NCI-H510A treated with DMSO at 0.1 percent for 48 hours (cell line): ENCODE data around the gene HPS5.

ENCODE experiments used
- DNase-seq: peaks from one replicate; lab custom pipeline; 2025; lab: John Stamatoyannopoulos, UW

Gene HPS5

GRCh38 chr11:18320617-18321016 lies 1.3 kb downstream of the HPS5 start:
- no peak for DNase-seq

GRCh38 chr11:18319914-18320313 lies 2.0 kb downstream of the HPS5 start:
- DNase-seq, result no peak

GRCh38 chr11:18317551-18317950 lies 4.4 kb downstream of the HPS5 start:
- no peak for DNase-seq

GRCh38 chr11:18315893-18316292 lies 6.0 kb downstream of the HPS5 start:
- DNase-seq, result no peak

GRCh38 chr11:18314784-18315523 lies 7.0 kb downstream of the HPS5 start:
- no peak for DNase-seq

- no peak for DNase-seq
These were observed 7.8 kb downstream of the HPS5 start for GRCh38 chr11:18313965-18314763.

- no peak for DNase-seq
These were observed 9.1 kb downstream of the HPS5 start for GRCh38 chr11:18312663-18313420.

- DNase-seq, result no peak
These were observed 9.9 kb downstream of the HPS5 start for GRCh38 chr11:18312012-18312411.

GRCh38 chr11:18310800-18311340 lies 11.1 kb downstream of the HPS5 start:
- DNase-seq, result no peak

GRCh38 chr11:18309691-18310090 lies 12.2 kb downstream of the HPS5 start:
- no peak for DNase-seq

- no peak for DNase-seq
These were observed 13.7 kb downstream of the HPS5 start for GRCh38 chr11:18308242-18308641.

- no peak for DNase-seq
These were observed 14.3 kb downstream of the HPS5 start for GRCh38 chr11:18307461-18308139.

- DNase-seq, result no peak
These were observed 17.2 kb downstream of the HPS5 start for GRCh38 chr11:18304745-18305144.

GRCh38 chr11:18299721-18300120 lies 22.2 kb downstream of the HPS5 start:
- no peak for DNase-seq

- no peak for DNase-seq
These were observed 26.6 kb downstream of the HPS5 start for GRCh38 chr11:18295316-18295715.

GRCh38 chr11:18294862-18295261 lies 27.1 kb downstream of the HPS5 start:
- DNase-seq, result no peak

- DNase-seq, result no peak
These were observed 33.0 kb downstream of the HPS5 start for GRCh38 chr11:18288911-18289310.

- no peak for DNase-seq
These were observed 36.1 kb downstream of the HPS5 start for GRCh38 chr11:18285841-18286240.

GRCh38 chr11:18282626-18283025 lies 39.3 kb downstream of the HPS5 start:
- DNase-seq, result no peak

GRCh38 chr11:18280438-18281045 lies 41.4 kb downstream of the HPS5 start:
- no peak for DNase-seq

- DNase-seq, result no peak
These were observed 44.2 kb downstream of the HPS5 start for GRCh38 chr11:18277565-18278271.
